Thyroid gland (tissue), 4 donors: ENCODE results near the gene BTBD6. TPM values are rescaled to one million over a fixed set of nuclear protein-coding genes. Genes with fewer than 3 reads are reported as not detected.
A peak's percentile ranks its signal among the peaks of the same experiment; 100 is the strongest.

Experiments
- DNase-seq, 2 donors: peaks; one replicate each; pipeline ENCODE4 v3.0.0-alpha.2; 2019
- H3K27ac ChIP-seq, 3 donors: fragments of 200-600 bp; sonication (generic); 1 replicate in 2 of 3; 2 replicates in 1 of 3; pipeline ENCODE4 v1.5.1; 2016 to 2019; ENCODE audit warnings: mild to moderate bottlenecking in 1 of 3, moderate library complexity in 1 of 3
- H3K27me3 ChIP-seq: fragments of 200-600 bp; sonication (generic); one replicate; pipeline ENCODE4 v1.5.1; 2019
- H3K36me3 ChIP-seq, 2 donors: fragments of 200-600 bp; sonication (generic); one replicate each; pipeline ENCODE4 v1.5.1; 2016 to 2019
- H3K4me1 ChIP-seq, 2 donors: fragments of 200-600 bp; sonication (generic); one replicate each; pipeline ENCODE4 v1.5.1; 2017 to 2019
- H3K4me3 ChIP-seq, 3 donors: fragments of 200-600 bp; sonication (generic); replicated peaks in 1 of 3; 1 replicate in 2 of 3; 2 replicates in 1 of 3; pipeline ENCODE4 v1.5.1; 2016; ENCODE audit warnings: mild to moderate bottlenecking in 1 of 3
- H3K9me3 ChIP-seq: fragments of 200-600 bp; sonication (generic); one replicate; pipeline ENCODE4 v1.5.1; 2017
- POLR2A ChIP-seq, 2 donors: fragments of 450-650 bp; IDR thresholded peaks; one replicate each; pipeline ENCODE4 v1.6.1; 2017; ENCODE audit warnings: antibody characterized with exemption in 2 of 2, mild to moderate bottlenecking in 2 of 2, moderate library complexity in 1 of 2
- WGBS, 2 donors: methylation state at CpG; one replicate each; pipeline ENCODE4 v1.1.5; 2017; 5-methylcytosine and 5-hydroxymethylcytosine counted together
- intact Hi-C: fragments of 100-400 bp; cut with DNase I; formaldehyde crosslinking; loops from one replicate; pipeline ENCODE4 v1.15.1; 2023
- total RNA-seq, 4 donors: library from RNA; depleted of rRNA; stranded (reverse); fragments of >200 nt; gene quantifications; one replicate each; pipeline ENCODE4 v1.2.3, GENCODE V29; 2016
- TF ChIP-seq, protein P1 (sequence below), 6 experiments: fragments of 200-600 bp in 3 of 6; fragments of 450-650 bp in 3 of 6; sonication (generic) in 3 of 6; IDR thresholded peaks; one replicate each; pipeline ENCODE4 v1.5.1; 2016 to 2019; ENCODE audit warnings: antibody characterized with exemption in 6 of 6, mild to moderate bottlenecking in 2 of 6, inconsistent platforms in 1 of 6, moderate library complexity in 1 of 6

The BTBD6 gene
- total RNA-seq, 4 donors from 2014 or later, result 35.9 to 58.2 (median 44.2) TPM

DNA sequence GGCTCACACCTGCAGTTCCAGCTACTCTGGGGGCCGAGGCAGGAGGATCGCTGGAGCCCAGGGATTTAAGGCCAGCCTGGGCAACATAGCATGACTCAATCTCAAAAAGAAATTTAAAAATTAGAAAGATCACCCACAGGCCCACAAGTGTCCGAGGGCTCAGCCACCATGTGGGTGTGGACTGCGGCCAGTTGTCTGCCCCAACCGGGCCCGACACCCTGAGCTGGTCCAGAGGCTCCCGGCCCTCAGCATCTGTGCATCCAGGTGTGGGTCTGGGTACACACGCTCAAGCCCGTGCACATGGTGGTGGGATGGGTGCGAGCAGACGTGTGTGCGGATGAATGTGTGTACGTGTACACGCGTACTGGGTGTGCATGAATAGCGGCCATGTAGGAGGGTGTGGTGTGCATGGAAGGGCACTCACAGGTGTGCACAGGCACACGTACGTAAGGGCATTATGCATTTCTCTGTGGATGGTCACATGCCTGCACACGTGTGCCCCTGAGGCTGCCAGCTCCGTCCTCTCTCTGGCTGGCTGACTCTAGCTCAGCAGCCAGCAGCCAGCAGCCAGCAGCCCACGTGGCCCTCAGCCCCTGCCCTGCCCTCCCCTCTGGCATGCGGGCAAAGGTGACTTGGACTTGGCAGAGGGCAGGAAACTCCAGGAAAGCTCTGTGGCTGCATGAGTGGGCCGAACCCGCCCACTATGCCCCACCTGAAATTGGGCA is 44.0 kb upstream of the BTBD6 start:
- Histone ChIP-seq H3K4me1 (peaks cover 22 to 45% of the 10 kb centered on the region in 2 donors), H3K27me3 (no peaks in the 10 kb centered on the region), H3K4me3 (no peak overlapping the region), H3K36me3 (peaks cover 0 to 4% of the 10 kb centered on the region in 2 donors), H3K9me3 (no peaks in the 10 kb centered on the region), H3K27ac (peak overlapping the region; percentile 49 to 72 (median 67))
- peak; percentile 96 to 97 for DNase-seq
- intact Hi-C loops, result loop anchor here (5.0 kb wide), 1 partner anchor 78 kb away; no protein-coding TSS in a partner anchor
- 40 to 56% methylated on average over 20 to 24 of the region's 24 CpGs for WGBS, 2 donors
- TF ChIP-seq, protein P1, sequence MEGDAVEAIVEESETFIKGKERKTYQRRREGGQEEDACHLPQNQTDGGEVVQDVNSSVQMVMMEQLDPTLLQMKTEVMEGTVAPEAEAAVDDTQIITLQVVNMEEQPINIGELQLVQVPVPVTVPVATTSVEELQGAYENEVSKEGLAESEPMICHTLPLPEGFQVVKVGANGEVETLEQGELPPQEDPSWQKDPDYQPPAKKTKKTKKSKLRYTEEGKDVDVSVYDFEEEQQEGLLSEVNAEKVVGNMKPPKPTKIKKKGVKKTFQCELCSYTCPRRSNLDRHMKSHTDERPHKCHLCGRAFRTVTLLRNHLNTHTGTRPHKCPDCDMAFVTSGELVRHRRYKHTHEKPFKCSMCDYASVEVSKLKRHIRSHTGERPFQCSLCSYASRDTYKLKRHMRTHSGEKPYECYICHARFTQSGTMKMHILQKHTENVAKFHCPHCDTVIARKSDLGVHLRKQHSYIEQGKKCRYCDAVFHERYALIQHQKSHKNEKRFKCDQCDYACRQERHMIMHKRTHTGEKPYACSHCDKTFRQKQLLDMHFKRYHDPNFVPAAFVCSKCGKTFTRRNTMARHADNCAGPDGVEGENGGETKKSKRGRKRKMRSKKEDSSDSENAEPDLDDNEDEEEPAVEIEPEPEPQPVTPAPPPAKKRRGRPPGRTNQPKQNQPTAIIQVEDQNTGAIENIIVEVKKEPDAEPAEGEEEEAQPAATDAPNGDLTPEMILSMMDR (IDR thresholded peaks at IDR 0.05), result peak in 1 of 6 experiments; percentile 12
- peak in 1 of 2 donors; percentile 5 for TF ChIP-seq POLR2A (IDR thresholded peaks at IDR 0.05)

DNA sequence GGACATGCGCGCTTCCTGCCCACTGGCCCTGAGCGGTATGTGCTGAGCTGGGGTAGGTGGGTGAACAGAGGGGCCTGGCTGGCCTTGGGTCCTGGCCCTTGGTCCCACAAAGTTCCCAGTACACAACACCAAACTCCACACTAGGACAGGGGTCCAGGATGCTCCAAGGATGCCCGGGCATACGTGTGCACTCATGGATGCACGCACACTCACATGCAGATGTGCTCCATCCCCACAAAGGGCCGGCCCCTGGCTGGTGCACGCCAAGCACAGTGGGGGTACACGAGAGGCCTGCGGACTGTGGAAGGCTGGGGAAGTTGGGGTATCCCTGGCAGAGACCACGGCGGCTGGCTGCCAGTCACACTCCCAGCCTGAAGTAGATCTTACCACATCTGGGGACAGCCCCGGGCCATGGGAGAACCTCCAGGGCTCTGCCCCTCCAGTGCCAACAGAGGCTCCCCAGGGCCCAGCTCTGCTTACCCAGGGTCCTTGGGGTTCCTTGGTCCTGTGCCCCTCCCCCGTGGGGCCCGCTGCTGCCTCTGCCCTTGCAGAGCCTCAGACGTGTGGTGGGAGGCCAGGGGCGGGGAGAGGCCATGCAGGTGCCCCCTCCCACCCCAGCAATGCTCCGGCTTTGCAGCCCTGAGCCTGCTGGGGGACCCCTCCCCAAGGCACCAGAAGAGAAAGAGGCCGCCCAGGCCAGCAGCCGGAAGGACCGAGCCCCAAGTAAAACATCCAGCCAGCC is 43.2 kb upstream of the BTBD6 start:
- Histone ChIP-seq H3K4me1 (peaks cover 22 to 45% of the 10 kb centered on the region in 2 donors), H3K27me3 (no peaks in the 10 kb centered on the region), H3K9me3 (no peaks in the 10 kb centered on the region), H3K36me3 (peaks cover 6 to 11% of the 10 kb centered on the region in 2 donors), H3K4me3 (no peak overlapping the region), H3K27ac (peak overlapping the region in 2 of 3 donors; percentile 60 to 72)
- DNase-seq, result peak in 1 of 2 donors; percentile 31
- 48 to 56% methylated on average over 6 to 12 of the region's 21 CpGs for WGBS, 2 donors
- TF ChIP-seq, protein P1 (IDR thresholded peaks at IDR 0.05), result no peak
- no peak for TF ChIP-seq POLR2A (IDR thresholded peaks at IDR 0.05)
- intact Hi-C loops, result loop anchor here (5.0 kb wide), 1 partner anchor 77 kb away; no protein-coding TSS in a partner anchor

DNA sequence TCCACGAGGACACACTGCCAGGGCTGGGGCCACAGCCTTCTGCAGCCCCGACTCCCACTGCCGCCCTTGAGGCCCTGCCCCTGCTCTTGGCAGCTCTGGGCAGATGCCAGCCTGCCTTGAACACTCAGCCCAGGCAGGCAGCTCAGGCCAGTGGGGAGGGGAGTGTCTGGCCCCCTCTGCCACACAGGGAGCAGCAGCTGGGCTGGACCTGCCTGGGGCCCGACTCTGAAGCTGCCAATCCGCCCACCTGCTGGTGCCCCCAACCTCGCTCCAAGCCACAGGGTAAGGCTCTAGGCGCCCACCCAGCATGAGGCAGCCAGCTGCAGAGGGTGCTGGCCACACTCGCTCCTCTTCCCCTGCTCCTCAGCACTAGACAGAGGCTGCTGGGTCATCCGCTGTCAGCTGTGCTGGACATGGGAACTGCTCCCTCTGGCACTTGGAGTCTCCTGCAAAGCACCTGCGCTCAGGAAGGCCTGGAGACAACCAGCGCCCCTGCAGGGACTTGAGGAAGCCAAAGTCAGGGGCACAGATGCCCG is 42.6 kb upstream of the BTBD6 start:
- Histone ChIP-seq H3K36me3 (peaks cover 13 to 14% of the 10 kb centered on the region in 2 donors), H3K27ac (peak overlapping the region in 2 of 3 donors; percentile 60 to 72), H3K4me3 (no peak overlapping the region), H3K27me3 (no peaks in the 10 kb centered on the region), H3K9me3 (no peaks in the 10 kb centered on the region), H3K4me1 (peaks cover 22 to 45% of the 10 kb centered on the region in 2 donors)
- intact Hi-C loops, result no loop called here
- peak; percentile 65 to 76 for DNase-seq
- 28 to 50% methylated on average over 2 to 5 of the region's 12 CpGs for WGBS, 2 donors
- TF ChIP-seq POLR2A (IDR thresholded peaks at IDR 0.05), result no peak
- TF ChIP-seq, protein P1 (IDR thresholded peaks at IDR 0.05), result no peak

DNA sequence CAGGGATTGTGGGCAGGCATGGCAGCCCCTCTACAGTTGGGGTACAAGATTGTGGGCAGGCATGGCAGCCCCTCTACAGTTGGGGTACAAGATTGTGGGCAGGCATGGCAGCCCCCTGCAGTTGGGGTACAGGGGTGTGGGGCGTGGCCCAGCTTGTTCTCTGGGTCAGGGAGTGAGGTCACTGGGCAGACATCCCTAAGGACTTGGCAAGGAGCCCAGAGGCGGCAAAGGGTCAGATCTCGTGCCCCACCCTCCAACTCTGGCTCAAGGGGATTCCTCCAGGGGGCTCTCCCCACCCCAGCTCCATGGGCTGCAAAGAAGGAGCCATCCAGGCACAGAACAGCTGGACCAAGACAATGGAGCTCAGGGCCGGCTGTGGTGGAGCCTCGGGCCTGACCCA is 41.5 kb upstream of the BTBD6 start:
- no peak for DNase-seq
- H3K4me3 ChIP-seq, result no peak overlapping the region
- H3K4me1 ChIP-seq, result peaks cover 22 to 41% of the 10 kb centered on the region in 2 donors
- WGBS, 2 donors, result 45 to 50% methylated on average over 2 of the region's 5 CpGs
- intact Hi-C loops, result no loop called here
- no peaks in the 10 kb centered on the region for H3K27me3 ChIP-seq
- TF ChIP-seq, protein P1 (IDR thresholded peaks at IDR 0.05), result no peak
- TF ChIP-seq POLR2A (IDR thresholded peaks at IDR 0.05), result no peak
- H3K27ac ChIP-seq, result no peak overlapping the region
- H3K36me3 ChIP-seq, result peaks cover 14 to 16% of the 10 kb centered on the region in 2 donors
- no peaks in the 10 kb centered on the region for H3K9me3 ChIP-seq
